Measurements from ENCODE around the gene NUDT16L1.

DNA sequence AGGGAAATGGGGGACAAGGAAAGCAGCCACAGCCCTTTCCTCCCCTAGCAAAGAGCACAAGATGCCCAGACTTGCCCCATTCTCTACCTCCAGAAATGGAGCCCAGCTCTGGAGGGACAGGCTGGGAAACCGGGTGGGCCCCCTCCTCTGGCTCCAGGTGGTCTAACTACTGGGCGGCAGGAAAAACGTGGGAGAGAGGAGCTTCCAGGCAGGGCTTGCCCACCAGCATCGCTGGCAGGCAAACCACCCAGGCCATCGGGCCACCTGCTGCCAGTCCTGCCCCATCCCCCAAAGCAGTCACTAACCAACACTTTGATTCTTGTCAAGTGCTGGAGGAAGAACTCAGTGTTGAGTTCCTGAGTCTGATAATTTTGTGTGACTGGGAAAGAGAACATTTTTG lies 25.1 kb downstream of the NUDT16L1 start:
- TF ChIP-seq, protein P1, sequence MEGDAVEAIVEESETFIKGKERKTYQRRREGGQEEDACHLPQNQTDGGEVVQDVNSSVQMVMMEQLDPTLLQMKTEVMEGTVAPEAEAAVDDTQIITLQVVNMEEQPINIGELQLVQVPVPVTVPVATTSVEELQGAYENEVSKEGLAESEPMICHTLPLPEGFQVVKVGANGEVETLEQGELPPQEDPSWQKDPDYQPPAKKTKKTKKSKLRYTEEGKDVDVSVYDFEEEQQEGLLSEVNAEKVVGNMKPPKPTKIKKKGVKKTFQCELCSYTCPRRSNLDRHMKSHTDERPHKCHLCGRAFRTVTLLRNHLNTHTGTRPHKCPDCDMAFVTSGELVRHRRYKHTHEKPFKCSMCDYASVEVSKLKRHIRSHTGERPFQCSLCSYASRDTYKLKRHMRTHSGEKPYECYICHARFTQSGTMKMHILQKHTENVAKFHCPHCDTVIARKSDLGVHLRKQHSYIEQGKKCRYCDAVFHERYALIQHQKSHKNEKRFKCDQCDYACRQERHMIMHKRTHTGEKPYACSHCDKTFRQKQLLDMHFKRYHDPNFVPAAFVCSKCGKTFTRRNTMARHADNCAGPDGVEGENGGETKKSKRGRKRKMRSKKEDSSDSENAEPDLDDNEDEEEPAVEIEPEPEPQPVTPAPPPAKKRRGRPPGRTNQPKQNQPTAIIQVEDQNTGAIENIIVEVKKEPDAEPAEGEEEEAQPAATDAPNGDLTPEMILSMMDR (conservative IDR thresholded peaks at IDR 0.05; ENCODE audit: low read depth, low read length): no peak
- no peak for TF ChIP-seq EZH2phosphoT487 (IDR thresholded peaks at IDR 0.05; ENCODE audit: borderline replicate concordance, low read length)

All from PC-3 (cell line).